DOHH2 (cell line): ENCODE data around the gene TMEM54.

Experiments used
- CTCF ChIP-seq: fragments of 200-600 bp; sonication (generic); IDR thresholded peaks from one replicate; pipeline ENCODE4 v1.5.1; 2014; ENCODE audit warnings: antibody characterized with exemption, mild to moderate bottlenecking, low read depth, low read length; ENCODE audit not compliant: poor library complexity, severe bottlenecking
- EZH2phosphoT487 ChIP-seq: fragments of 200-600 bp; sonication (generic); IDR thresholded peaks from 2 replicates; pipeline ENCODE4 v1.6.1; 2017; ENCODE audit warnings: borderline replicate concordance, mild to moderate bottlenecking, antibody characterized with exemption, low read length, moderate library complexity, mixed read lengths

- no peak for TF ChIP-seq CTCF
- no peak for TF ChIP-seq EZH2phosphoT487
These were observed 1.4 kb downstream of the TMEM54 start for GRCh38 chr1:32899586-32900296.
